ENCODE data around the gene ISLR.

DNA sequence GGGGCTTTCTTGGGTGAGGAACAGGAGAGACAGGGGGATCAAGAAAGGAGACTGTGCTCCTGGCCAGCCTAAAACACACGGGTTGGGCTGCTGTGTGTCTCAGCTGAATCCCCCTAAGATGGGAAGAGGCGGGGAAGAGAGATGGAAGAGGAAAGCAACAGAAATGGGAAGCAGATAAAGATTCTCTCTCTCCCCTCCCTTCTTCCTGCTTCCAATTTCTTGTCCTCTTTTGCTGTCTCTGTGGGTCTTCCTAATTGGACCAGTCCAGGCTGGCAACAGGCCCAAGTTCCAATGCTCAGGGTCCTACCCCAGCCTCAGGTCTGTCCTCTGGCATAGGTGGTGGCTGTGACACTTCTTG lies 36.0 kb upstream of the ISLR start:
- TF ChIP-seq, protein P1, sequence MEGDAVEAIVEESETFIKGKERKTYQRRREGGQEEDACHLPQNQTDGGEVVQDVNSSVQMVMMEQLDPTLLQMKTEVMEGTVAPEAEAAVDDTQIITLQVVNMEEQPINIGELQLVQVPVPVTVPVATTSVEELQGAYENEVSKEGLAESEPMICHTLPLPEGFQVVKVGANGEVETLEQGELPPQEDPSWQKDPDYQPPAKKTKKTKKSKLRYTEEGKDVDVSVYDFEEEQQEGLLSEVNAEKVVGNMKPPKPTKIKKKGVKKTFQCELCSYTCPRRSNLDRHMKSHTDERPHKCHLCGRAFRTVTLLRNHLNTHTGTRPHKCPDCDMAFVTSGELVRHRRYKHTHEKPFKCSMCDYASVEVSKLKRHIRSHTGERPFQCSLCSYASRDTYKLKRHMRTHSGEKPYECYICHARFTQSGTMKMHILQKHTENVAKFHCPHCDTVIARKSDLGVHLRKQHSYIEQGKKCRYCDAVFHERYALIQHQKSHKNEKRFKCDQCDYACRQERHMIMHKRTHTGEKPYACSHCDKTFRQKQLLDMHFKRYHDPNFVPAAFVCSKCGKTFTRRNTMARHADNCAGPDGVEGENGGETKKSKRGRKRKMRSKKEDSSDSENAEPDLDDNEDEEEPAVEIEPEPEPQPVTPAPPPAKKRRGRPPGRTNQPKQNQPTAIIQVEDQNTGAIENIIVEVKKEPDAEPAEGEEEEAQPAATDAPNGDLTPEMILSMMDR (IDR thresholded peaks at IDR 0.05 in 8 of 11, conservative IDR thresholded peaks at IDR 0.05 in 3 of 11): no peak
- TF ChIP-seq POLR2A (IDR thresholded peaks at IDR 0.05): no peak
